Measurements from ENCODE around the gene APBA2.

The APBA2 gene

DNA sequence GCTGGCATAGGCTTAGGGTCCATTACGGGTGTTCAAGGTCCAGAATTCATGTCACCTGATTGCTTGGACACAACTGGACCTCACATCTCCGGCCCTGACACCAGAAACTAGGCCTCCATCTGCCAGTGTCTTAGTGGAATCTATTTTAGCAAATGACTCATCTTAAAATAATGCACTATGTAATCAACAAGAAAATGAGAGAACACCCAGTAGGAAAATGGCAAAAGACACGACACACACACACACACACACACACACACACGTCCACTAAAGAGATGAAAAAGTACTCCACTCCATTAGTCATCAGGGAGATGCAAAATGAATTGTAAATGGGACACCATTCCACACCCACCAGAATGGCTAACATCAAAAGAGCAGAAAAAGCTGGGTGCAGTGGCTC, 11.2 kb downstream of the APBA2 start:
- DNase-seq (ENCODE audit: low read depth), result peak; percentile 95

DNA sequence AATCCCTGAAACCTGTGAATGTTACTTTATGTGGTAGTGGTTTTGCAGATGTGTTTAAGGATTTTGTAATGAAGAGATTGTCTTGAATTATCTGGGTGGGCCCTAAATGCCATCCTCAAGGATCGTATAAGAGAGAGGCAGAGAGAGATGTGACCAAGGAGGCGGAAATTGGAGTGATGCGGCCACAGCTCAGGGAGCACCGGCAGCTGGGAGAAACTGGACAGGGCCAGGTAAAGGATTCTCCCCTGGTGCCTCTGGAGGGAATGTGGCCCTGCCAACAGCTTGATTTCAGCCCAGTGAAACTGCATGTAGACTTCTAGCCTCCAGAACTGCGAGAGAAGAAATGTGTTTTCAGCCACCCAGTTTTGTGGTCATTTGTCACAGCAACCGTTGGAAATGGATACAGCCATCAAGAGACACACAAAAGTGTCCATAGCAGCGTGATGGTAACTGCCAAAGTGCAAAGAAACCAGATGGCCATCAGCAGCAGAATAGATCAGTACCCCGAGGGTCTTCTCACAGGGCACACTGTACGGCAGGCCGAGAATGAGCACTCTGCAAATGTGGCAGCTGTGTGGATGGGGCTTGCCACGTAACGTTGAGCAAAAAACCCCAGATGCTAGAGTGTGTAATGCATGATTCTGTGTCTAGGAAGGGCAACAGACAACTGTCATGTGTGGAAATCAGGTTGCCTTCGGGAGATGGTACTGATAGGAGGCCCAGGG, 12.2 kb downstream of the APBA2 start:
- DNase-seq (ENCODE audit: low read depth), result no peak

DNA sequence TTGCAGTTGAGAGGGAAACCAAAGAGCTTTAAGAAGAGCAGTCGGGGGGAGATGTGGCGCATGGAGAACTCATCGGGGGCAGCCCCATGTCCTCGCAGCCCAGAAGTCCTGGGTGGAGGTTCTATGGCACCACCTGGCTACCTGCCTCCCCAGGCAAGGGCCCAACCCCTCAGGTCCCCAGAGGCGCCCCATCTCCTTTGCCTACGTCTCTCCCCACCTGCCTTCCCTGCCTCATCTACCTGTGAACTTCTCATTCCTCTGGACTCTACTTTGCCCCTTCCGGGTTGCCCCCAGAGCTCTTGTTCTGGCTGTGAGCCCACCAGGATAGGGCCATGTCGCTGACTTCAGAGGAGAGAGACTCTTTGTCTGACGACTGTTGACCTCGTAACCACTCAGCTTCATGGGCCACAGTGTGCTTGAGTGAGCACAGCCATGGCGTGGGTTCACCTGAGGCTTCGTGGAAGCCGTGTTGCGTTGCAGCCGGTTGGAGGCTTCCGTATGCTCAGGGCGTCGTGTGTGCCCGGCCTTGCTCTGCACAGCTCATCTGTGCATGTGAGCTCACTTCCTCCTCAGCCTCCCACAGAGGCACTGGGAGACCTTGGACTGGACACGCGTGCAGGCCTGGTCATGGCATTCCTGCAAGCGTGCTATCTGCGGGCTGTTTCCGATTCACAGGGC, 13.4 kb downstream of the APBA2 start:
- no peak for DNase-seq (ENCODE audit: low read depth)

DNA sequence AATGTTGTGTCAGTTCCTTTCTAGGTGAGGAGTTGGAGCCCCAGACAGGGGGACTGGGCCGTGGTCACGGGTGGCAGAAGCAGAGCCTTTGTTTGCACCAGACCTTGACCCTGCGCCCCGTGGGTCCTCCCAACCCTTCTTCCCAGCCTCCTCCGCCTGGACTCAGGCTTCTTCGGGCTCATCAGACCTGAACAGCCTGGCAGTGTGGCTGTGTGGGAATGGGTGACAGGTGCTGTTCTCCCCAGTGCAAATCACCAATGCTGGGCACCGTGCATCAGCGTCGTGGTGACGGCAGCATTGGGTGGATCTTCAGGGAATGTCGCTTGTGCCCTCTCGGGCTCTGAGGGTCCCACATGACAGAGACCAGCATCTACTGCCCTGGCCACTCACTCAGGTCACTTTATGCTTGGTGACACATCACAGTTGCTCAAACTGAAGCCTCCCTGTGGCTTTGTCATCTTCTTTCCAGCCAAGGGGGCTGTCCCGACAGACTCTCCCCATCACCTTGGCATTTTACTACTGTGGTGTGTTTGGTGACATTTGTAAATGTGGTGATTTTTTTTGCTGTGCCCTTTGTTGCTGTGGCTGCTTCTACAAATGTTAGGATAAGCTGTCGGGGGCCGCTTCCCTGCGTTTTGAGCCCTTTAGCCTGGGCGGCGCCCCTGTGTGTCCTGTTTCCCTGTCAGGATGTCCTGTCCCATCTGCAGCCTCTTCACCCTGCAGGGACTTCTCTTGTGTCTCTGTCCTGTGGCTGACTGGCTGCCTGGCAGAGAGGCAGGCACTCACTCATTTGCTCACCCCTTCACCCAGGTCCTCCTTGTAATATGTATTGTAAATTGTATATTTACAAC, 14.5 kb downstream of the APBA2 start:
- no peak for DNase-seq (ENCODE audit: low read depth)

DNA sequence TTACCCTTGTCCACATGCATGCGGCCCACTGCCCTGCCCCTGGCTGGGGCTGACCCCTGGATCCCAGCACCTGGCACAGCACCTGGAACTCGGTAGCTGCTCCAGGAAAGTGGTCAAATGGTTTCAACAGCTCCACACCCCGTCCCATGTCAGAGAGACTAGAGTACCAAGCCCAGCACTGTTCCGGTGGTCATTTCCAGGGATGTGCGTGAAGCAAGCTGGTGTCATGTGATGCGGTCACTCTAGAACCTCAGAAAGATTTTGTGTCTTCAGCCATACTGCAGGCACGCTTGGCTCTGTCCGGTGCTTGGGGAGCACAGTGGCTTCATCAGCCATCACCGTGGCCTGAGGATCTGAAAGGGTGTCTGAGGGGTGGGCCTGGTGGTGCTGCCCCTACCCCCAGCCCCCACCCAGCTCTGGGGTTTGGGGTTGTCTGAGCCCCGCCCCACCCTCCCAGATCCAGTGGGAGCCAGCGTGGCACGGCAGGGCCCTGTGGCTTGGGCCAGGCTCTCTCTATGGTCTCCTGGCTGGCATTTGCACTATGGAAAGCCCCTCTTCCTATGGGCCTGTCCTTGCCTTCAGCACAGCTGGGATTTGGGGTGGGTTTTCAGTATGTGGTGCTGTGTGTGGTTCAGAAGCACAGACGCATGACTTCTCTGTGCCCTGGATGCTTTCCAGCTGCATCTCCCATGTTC, 15.3 kb downstream of the APBA2 start:
- DNase-seq (ENCODE audit: low read depth), result no peak

DNA sequence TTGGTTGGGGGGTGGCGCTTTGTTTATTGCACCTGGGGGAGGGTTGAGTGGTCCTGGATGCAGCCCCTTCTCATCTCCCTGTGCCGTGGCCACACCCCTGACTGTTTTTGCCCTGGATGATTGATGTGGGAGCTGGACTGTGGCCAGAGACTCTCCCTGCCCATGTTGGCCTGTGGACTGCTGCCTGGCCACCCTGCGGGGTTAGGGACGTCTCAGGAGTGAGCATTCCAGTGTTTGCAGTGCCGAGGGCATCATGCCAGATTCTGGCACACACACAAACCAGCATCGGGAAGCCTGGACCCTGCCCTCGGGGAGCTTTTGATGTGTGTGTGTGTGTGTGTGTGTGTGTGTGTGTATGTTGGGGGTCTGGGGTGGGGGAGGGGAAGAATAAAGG, 15.8 kb downstream of the APBA2 start:
- no peak for DNase-seq (ENCODE audit: low read depth)

DNA sequence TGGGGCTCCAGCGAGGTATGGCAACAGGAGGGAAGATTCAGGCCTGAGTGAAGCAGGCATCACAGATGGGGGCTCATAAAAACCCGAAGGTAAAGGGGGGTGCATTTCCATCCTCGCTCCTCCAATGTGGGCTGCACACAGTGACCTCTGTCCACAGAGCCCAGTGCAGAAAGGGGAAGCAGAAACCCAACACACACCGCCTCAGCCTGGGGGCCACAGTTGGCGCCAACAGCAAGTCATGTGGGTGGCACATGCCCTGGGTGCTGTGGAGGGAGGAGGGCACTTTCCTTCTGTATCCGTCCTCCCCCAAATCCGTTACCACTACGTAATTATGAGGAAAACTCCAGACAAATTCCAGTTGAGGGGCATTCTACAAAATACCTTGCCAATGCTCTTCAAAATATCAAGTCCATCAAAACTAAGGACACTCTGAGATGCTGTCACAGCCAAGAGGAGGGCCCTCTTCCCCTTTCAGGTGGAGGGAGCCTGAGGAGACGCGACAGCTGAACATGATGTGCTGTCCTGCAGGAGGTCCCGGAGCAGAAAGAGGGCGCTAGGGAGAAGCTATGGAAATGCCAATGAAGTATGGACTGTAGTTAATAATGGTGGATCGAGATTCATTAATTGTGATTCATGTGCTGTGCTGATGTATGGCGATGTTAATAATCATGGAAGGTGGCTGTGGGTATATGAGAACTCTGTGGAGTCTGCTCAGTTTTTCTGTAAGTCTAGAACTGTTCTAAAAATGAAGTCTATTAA, 16.4 kb downstream of the APBA2 start:
- DNase-seq (ENCODE audit: low read depth), result no peak

DNA sequence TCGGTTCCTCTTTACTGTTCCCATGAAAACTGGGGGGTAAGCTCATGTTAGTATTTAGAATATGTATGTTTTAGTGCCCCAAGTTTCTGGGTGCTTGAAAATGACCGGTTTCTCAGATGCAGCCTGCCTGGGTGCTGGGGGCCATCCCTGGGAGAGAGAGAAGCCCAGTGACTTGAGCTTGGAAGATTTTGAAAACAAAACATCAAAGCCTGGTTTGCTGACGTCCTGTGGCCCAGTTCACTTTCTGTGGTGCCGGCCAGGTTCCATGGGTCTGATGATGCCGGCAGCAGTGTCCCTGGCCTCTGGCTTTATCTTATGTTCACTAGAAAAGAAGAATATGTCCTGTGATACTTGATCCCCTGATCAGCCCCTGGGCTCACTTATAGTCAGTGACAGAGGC, 17.1 kb downstream of the APBA2 start:
- DNase-seq (ENCODE audit: low read depth), result no peak

DNA sequence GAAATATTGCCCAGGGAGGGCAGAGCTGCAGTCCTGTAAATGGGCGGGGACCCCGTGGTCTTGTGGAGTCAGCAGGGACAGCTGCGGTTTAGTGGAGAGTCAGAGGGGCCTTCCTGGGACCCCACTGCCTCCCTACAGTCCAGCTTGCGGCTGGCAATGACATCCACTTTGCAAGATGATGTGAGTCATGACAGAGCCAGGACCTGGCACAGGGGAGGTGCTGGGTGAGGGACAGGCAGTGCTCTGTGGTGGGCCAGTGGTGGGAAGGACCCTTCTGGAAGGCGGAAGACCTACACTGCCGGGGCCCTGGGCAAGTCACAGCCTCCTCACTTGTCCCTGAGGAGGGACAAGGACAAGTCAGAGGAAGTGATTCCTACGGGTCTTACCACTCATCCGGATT, 17.8 kb downstream of the APBA2 start:
- DNase-seq (ENCODE audit: low read depth), result no peak

DNA sequence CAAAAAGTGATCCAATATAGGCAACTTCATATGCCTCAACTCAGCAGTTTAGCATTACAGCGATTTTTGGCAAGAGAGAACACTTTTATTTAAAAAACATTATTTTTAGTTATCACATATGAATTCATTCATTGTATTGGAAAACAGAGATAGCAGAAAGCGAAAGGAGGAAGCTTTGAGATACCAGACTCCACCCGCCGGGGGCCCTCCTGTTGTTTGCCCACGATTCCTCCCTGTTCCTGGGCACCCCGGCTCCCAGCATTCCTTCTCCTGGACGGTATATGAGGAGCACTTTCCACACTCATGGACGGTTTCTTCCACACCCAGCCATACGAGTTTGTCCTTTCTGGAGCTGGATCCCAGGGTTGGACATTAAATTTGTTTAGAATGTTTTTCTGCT, 18.2 kb downstream of the APBA2 start:
- DNase-seq (ENCODE audit: low read depth), result no peak

DNA sequence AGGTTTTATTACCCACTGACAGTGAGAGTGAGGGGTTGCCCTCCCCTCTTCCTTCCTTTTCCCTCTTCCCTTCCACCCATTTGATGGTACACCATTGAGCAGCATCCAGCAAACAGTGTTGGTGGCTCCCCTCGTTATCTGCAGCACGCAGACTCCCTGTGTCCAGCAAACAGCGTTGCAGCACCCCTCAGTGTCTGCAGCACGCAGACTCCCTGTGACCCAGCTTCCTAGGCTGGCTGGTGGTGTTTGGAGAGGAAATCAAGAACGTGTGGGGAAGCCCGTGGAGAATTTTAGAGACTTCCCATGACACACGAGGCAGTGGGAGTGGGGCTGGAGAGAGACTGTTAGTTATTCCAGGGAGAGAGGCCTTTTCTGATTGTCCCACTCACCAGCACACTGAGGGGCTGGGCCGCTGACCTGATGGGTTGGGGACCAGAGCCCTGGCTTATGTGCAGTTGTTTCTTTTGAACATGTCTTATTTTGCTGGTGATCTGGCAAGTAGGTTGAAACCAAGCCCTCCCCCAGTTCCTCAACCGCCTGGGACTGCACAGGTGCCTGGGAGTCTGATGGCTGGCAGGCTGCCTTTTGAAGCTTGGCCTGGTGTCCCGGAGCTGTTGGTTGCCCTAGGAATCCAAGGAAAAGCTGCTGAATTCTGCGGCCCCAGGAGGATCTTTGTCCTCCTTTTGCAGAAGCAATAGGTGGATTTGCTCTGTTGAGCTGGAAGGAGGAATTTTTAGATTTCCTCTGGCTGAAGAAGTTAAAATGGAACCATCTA, 19.0 kb downstream of the APBA2 start:
- no peak for DNase-seq (ENCODE audit: low read depth)

DNA sequence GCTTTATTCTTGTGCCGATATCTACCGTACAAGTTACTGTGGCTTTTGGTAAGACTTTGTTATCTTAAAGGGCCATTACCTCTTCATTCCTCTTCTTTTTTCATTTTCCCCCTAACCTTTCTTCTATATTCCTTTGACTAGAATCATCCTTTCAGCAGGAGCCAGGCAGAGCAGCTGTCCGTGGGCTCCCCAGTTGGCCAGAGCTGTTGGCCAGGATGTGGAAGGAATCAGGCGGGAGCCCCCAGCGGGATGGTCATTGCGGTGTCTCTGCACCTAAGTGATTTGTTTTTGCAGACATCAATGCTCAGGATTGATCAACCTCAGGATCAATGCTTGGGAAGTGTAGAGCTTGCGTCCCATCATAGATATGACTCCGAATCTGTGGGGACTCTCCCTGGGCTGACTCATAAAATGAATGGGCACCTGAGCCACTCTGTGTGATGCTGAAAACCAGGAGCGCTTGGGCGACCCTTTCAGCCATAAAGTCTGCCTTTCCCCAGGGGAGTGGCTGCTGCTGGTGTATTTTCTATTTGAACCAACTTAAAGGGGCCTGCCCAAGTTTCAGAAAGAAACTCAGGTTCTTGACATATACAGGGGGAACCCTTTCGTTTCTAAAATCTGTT, 21.7 kb downstream of the APBA2 start:
- DNase-seq (ENCODE audit: low read depth), result no peak

DNA sequence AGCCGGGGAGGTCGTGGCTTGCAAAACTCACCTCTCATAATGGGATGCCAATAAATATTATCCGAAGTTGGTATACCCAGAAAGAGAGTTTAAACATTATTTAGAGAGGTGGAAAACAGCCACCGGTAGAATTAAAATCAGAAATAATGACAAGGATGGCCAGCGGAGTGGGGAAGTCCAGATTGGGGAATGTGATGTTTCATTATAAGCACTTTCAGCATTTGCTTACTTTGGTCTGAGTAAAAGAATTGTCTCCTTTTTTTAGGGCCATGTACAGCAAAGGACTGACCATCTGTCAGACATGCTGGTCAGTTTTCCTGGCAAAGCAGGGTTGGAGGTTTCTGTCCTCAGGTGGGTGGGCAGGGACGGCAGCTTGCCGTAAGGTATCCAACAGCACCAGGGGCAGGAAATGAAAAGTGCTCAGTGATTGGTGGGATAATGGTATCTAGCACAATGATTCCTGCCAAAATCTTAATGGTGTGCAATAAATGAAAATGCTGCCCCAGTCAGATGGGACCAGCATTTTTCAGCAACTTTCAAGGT, 24.3 kb downstream of the APBA2 start:
- DNase-seq (ENCODE audit: low read depth), result no peak

DNA sequence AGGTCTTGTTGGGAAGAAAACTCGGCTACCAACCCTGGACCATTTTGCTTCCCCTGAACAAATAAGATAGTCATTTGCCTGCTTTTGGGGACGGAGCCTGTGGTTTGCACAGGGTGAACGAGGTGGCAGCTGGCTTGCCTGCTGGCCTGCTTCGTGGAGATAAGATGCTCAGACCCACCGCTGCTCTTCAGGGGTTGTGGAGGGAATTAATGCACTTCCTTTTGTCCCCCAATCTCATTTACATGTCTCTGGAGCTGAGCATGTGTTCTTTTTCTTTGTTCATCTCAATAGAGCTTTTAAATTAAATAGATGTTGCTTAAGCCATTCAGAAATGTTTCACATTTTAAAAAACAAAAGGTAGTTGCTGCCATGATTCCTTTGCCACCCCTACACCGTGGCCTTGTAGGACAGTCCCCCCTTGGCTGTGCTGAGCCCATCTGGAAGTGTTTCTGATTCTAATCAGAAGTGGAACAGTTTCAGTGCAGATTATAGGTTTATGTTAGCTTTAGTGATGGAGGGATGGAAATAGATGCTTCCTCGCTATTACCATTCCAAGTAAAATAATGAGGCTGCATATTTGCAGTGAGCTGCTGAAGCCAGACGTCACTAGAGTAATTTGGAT, 25.6 kb downstream of the APBA2 start:
- no peak for DNase-seq (ENCODE audit: low read depth)

DNA sequence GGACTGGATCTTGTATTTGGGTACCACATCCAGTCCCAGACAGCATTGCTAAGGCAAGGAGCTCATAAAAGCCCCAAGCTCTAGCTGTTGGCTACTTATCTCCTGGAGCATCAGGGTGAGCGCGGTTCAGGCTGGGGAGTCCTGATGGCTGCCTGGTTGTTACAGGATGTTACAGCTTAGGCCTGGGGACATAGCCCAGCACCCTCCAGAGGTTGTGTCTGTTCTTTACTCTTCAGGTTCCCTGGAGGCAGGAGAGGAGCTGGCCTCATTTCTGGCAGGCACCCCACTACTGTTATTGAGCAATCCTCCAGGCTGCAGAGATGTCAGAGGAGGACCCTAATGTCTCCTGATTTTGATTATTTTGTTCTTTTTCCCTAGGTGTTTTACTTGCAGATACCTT, 26.6 kb downstream of the APBA2 start:
- peak; percentile 31 for DNase-seq (ENCODE audit: low read depth)

DNA sequence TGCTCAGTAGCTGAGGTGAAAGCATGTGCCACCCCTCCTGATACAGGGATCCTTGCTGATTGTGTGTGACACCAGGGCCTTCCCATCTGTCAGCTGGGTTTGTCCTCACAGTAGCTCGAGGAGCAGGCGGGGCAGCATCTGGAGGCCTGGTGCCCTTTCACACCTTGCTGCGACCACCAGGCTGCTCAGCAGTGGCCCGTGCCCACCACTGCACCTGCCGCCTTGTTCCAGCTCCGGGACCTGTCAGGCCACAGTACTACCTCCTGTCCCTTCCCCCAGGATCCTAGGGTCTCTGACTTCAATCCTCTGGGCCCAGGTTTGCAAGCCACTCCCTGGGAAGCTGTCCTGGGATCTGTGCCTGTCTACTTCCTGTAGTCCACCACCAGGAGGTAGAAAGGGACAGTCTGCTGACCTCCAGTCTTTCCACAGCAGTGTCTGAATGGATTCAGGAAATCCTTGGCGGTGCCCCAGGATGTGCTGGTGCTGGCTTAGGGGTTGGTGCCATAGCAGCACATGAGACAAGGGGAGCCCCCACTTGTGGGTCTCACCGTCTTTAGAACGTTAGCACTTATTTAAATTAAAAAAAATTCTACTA, 27.5 kb downstream of the APBA2 start:
- peak; percentile 45 for DNase-seq (ENCODE audit: low read depth)

DNA sequence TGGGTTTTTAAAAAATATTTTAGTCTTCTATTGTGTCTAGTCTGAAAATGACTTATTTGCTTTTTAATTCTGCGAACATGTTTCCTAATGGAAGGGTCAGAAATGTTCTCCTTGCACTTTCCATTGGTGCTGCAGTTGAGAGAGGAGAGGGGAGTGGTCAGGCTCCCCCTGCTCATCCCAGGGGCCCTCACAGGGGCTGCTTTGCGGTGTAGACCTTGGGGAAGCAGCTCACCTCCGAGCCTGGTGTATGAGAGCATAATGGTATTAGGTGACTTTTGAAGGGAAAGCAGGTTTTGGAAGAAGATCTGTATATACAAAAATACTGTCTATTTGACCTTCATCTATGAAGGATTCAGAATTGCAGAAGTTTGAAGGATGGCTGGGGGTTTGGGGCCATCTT, 28.3 kb downstream of the APBA2 start:
- no peak for DNase-seq (ENCODE audit: low read depth)

DNA sequence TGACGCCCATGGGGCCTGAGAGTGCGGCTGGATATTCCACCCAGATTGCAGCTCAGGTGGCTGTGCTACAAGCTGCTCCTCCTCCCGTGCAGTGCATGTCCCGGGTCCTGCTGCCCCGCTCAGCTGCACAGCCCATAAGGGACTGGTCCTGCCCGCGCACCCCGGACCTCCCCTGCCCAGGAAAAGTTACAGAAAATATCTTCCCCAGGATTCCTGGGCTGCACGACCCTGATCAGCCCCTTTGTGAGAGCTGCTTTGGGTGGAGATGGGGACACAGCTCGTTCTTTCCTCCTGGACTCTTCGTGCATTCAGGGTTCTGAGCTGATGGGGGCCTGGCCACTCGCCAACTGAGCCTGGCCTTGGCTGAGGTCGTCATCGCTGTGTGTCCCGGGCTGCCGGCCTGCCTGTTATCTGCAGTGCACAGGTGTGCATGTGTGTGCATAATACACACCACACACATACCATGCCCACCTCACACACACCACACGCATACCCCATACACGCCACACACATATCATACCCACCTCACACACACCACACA, 28.8 kb downstream of the APBA2 start:
- no peak for DNase-seq (ENCODE audit: low read depth)
